ENCODE results near the gene POLN.

DNA sequence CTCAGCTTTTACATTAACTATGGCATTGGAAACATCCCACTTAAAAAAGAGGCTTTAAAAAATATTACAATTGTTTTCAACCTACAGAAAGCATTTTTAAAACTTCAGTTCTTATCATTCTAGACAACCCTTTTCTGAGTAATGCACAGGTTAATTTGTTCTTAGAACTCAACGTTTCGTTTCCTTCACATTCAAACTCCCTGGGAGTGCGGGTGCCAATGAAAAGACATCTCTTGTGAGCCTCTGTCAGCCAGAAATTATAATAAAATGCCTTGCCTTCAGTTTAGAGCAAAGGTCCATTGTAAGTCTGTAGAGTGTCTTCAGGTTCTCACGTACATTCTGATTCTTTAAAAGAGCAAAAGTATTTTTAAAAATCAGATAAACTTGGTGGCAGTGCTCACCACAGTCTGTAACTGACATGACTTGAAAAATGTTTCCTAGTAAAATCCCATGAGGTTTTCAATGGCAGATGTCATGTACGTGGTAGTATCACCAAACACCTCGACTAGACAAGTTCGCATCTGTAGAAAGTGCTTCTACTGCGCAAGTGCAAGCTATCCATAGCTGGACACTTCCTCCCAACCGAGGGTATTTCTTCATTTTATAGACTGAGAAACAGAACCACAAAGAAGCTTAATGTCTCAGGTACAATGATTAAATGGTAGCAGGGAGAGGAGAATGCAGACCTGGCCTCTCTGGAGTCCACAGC is 65.8 kb downstream of the POLN start:
- TF ChIP-seq MYC (IDR thresholded peaks at IDR 0.05; ENCODE audit: low read depth, low read length) (no peak), POLR2A (IDR thresholded peaks at IDR 0.05; ENCODE audit: extremely low read depth, insufficient read length) (no peak)
